GM21825 (cell line): Measurements from ENCODE around the gene CCDC191.

Source experiments
- ATAC-seq: cut with Tn5 transposase; IDR thresholded peaks from one replicate; pipeline ENCODE4 v1.9.1; 2021; ENCODE audit warnings: mild to moderate bottlenecking, moderate library complexity; ENCODE audit not compliant: unreplicated experiment

Gene CCDC191

GRCh38 chr3:114060906-114061655 lies 4.8 kb upstream of the CCDC191 start:
- no peak for ATAC-seq

GRCh38 chr3:114058646-114059045 lies 2.3 kb upstream of the CCDC191 start:
- no peak for ATAC-seq

- ATAC-seq, result peak; percentile 6
Measured at GRCh38 chr3:114057011-114057347, 653 bp upstream of the CCDC191 start.

- no peak for ATAC-seq
Measured at GRCh38 chr3:114052216-114052615, 4.1 kb downstream of the CCDC191 start.

DNA sequence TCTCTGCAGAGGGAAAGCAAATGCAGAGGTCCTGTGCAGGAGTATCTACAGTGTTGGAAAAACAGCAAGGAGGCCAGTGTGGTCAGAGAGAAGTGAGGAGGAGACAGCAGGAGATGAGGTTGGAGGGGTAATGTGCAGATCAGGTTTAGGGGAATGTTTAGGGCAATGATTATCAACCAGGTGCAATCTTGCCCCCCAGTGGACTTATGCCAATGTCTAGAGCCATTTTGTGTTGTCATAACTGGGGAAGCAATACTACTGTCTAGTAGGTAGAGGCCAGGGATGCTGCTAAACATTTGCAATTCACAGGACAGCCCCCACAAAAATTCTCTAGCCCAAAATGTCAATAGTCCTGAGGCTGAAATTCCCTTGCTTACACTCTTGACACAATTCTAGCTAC lies 13.1 kb downstream of the CCDC191 start:
- ATAC-seq, result no peak

GRCh38 chr3:114035896-114036295 lies 20.4 kb downstream of the CCDC191 start:
- ATAC-seq, result no peak

DNA sequence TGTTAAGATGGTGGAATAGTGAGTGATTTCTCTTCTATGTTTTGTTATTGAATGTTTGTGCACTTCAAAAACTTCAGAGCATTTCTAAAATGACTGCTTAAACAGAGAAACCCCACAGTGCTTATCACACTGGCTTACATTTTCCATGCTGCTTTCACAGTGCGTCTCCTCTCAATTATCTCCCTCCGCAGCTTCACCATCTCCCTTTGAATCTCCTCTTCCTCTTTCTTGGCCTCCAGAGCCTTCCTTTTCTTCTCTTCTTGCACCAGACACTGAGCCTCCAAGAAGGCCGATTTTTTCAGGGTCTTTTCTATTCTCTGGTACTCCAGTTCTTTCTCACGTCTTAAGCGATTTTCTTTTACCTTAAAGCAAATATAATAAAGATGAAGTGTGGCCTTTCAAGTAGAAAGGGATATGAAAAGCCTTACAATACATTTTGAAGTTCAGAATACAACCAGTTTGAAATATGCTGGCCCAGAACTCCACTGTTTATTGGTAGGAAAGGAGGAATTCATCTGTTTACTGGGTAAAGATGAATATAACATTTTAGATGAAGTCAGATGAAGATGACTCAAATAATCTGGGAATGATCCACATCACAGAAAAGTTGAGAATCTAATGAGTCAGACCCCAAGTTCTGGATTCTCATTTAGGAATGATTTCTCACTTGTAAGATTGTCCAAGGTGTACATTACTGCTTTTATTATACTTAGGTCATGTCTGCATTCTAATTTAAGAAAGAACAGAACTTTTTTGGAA lies 21.4 kb downstream of the CCDC191 start:
- ATAC-seq, result no peak

DNA sequence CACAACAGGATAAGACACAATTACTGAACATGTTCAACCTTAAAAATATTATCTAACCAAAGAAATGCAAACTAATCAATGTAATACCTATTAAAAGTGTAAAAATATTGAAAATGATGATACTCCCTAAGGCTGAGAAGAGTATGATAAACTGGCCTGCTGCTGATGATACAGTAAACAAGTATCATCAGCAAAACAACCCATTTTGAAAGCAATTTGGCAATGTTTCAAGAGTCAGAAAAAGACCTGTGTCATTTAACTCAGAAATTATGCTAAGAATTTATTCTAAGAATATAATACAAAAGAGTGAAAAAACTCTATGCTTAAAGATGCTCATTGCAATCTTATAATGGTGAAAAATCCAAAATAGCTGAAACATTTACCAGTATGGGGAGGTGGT lies 22.1 kb downstream of the CCDC191 start:
- no peak for ATAC-seq

DNA sequence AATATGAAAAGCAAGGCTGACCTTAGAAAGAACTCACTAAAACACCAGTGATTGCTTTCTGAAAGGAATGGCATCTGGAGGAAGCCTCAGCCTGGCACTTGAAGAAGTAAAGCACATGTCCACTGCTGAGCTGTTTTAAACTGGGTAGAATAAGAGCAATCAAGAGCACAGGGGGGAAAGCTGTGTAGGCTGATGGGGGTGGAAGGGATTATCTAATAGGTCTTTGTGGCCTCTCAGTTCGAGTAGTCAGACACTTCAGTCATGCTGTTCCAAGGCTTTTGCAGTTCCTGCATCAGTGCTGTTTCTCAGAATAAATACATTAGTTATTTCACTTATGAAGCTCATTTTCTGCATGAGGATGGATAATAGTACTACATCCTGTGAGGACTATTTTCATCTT lies 22.6 kb downstream of the CCDC191 start:
- no peak for ATAC-seq

- no peak for ATAC-seq
Measured at GRCh38 chr3:114026331-114026730, 30.0 kb downstream of the CCDC191 start.

- no peak for ATAC-seq
Measured at GRCh38 chr3:114025451-114025850, 30.9 kb downstream of the CCDC191 start.

DNA sequence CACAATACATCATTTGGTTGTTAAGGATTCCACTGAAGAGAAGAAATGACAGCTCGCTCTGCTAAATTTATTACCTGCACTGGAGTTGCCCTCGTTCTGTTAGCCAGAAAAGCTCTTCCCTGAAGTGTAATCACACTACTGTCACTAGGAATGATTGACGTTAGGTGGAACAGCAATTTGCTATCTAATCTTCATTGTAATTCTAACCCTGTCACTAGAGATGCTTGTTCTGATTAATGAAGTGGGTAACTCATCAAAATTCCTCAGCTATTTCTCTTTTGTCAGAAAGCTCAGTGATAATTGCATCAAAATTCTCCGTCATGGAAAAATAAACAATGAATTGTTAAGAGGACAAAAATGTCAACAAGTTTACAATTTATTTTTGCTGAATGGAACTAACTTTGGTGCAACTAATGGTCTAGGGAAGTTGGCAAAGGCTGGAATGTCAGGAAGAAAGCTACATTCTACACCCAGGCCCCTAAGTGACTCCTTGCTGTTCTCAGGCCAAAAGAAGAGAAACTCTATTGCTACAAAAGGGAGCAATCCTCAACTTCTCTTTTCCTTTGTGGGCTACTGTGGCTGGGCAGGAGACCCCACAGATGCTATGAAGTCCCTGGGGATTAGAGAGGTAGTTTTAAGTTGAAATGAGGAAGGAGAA lies 34.1 kb downstream of the CCDC191 start:
- ATAC-seq, result no peak

GRCh38 chr3:114020907-114021306 lies 35.4 kb downstream of the CCDC191 start:
- no peak for ATAC-seq

DNA sequence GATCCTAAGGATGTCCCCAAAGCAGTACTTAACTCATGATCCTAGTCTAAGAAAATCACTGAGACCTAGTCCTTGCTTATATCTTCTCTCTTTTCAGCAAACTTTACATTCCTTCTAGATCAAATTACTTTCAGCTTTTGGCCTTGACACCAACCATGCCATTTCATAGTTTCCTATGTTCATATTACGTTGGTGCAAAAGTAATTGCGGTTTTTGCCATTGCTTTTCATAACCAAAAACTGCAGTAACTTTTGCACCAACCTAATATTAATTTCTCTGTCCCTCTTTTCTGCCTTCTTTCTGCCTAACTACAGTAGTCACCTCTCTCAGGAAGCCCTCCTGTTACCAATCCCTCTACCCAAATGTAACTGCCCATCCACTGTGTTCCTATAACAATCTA lies 36.8 kb downstream of the CCDC191 start:
- ATAC-seq, result no peak

DNA sequence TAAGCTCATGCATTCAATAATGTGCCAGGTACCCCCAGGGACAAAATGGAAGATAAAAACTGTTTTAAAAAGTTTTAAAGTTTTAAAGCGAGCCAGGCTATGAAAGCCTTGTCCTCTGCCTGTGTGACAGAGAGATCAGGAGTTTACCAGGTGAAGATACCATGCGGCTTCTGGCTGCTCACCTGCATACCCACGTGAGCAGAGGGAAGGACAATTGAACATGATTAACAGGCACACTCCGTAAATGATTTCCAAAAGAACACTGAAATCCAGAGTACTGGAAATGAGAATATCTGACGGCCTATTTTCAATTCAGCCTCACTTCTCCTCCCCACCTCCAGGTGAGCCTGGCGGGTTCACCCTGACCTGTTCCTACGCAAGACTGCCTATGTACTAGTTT lies 42.1 kb downstream of the CCDC191 start:
- no peak for ATAC-seq

DNA sequence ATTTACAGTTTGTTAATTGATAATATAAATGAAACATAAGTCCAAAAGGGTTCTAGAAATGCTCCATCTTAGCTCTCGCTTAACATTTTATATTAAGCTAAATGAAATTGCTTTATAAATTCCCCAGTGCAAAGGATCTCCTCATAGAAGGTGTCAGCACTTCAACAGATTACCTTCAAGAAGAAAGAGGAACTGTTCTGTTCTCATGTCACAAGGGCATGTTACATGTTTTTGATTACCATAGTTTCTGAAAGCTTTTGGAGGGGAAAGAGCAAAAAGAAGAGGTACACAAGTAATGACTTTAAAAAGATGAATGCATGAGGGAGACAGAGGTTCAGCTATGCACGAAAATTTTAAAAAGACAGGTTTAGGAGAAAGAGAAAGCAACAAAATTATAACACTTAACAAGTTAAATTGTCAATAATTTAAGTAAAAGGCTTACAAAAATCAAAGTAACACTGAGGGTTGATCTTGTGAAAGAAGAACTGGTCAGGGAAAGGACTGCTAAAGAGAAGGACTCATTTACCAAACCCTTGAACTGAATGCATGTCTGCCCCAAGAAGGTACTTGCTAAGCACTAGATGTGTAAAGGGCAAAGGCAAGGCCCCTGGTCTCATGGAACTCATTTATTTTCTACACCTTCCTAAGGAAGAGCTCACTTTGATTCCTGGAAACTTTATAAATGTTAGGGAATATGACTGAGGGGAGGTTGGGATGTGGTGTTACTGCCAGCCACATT lies 45.1 kb downstream of the CCDC191 start:
- peak; percentile 73 for ATAC-seq

DNA sequence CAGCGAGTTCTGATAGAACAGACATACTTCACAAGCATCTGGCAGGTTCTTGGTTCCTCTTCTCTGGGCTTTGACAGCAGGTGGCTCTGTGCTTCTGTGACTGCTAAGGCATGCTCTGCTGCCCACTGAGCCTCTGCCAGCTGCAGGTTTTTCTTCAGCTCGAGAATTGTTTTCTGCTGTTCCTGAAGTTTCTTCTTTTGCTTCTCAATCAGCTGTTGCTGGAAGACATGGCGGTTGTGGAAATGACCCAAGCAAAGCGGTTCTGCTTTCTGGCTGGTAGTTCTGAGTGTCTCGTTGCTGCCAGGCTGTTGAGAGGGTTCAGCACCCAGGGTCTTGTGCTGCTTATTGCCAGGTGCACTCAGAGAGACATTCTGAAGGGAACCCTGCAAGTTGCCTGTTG lies 50.8 kb downstream of the CCDC191 start:
- ATAC-seq, result peak; percentile 97

DNA sequence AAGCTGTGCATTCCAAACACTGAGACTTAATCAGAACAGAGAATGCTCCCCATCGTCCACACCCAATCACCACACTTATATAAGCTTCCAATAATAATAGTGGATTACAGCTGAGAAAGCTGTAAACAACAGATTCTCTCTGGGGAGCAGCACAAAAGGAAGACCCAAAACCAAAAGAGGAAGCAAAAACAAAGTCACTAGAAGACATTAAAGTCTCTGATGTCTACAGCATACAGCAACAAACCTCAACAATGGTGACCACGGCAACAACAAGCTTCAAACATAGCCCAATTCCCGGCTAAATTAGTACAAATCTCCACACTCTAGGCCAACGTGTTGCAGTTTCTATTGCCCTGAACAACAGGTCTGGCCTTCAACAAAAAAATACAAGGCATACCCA lies 70.8 kb downstream of the CCDC191 start:
- ATAC-seq, result peak; percentile 81

- no peak for ATAC-seq
Measured at GRCh38 chr3:113983544-113983943, 72.8 kb downstream of the CCDC191 start.

DNA sequence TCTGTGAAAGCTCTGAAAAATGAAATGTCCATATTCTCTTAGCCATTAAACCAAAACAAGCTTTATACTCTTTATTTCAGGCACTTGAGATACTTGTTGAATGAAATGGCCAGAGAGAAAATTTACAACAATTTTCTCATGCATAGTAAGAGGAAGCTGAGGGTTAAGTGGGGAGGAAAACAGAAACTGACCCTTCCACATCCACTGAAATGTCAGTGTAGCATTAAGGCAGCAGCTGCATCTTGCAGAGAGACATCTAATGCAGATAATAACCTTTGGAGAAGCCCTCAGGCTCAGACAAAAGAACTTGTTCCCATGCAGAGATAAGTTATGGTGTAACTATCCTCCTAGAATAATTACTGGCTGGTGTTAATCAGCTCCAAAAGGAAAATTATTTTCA lies 74.5 kb downstream of the CCDC191 start:
- no peak for ATAC-seq

DNA sequence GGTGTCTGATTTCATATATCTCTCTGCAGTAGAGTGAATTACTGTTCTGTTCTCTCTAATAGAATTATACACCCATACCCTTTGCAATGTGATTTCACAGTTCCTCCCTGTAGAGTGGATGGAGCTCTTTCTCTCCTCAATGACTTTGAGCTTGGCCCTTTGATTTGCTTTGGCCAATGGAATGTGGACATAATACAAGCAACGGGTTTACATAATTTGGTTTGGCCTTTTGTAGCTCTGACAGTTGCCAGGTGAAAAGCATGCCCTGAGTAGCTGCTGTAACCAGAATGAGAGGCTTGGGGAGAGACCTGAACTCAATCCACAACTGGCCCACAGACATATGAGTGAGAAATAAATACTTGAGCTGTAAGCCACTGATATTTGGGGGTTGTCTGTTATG lies 76.4 kb downstream of the CCDC191 start:
- ATAC-seq, result no peak
